HG02973 (cell line): ENCODE results near the gene GNAO1.

Experiments used
- ATAC-seq: cut with Tn5 transposase; IDR thresholded peaks from one replicate; pipeline ENCODE4 v1.9.1; 2021; ENCODE audit warnings: moderate library complexity; ENCODE audit not compliant: unreplicated experiment

Gene GNAO1

DNA sequence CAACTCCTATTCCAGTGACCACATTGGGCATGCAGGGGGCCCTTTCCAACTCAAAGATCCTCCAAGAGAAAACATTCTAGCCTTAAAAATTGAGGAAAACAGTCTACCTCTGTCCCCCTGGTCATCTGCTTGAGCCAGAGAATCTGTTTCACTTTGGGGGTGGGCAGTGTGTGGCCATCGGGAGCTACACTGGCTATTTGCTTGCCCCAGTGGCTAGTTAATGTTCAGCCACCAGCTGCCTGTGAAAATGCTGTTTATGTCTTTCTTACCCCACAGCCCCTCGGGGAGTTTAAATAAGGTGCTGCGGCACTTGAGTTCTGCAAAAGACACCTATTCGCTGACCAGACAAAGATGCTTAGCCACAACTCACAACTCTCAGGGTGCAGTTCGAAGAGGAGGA lies 43.4 kb downstream of the GNAO1 start:
- ATAC-seq, result no peak

DNA sequence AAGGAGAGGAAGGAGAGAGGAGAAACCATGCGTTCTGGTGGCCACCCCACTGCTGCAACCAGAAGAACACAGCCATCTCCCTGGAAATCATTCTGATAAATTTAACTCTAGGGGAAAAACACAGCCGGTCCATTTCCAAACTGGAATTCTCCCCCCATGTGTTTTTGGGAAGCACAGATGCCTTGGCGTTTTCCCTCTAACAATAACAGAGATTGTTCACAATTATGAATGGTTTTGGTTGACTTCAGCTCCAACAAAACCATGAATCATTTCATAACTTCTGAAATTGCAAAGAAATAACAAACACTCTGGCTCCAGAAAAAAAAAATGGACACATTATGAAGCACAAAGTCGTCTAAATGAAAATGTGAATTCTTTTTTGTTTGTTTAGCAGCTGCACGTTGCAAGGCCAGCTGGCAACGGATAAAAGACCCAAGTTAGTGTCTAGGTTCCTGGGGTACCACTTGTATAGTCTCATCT lies 46.2 kb downstream of the GNAO1 start:
- no peak for ATAC-seq

DNA sequence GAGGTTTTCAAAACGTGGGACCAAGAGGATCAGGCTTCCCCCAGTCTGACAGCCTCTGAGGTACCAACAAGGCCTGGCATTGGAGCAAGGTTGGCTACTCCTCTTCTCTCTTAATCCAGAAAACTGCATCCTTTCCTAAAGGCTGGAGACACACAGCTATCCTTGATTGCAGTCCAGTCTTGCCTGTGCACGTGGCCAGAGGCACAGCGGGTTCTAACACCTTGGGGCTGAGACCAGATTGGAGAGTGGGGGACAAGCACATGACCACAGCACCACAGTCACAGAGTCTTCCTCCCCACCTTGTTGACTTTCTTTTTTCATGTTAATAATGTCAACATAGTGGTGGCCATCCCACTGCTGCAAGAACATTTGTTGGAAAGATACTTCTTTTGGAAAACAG lies 46.9 kb downstream of the GNAO1 start:
- ATAC-seq, result no peak

GRCh38 chr16:56241596-56241995 lies 50.3 kb downstream of the GNAO1 start:
- ATAC-seq, result no peak

DNA sequence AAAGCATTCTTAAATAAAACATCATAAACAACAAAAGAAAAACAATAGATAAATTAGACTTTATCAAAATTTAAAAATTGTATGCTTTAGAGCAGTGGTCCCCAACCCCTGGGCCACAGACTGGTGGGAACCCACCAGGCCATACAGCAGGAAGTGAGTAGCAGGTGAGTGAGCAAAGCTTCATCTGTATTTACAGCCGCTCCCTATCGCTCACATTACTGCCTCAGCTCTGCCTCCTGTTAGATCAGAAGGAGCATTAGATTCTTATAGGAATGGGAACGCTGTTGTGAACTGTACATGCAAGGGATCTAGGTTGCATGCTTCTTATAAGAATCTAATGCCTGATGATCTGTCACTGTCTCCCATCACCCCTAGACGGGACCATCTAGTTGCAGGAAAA lies 51.5 kb downstream of the GNAO1 start:
- ATAC-seq, result no peak

GRCh38 chr16:56244612-56245011 lies 53.3 kb downstream of the GNAO1 start:
- no peak for ATAC-seq

GRCh38 chr16:56245197-56245596 lies 53.9 kb downstream of the GNAO1 start:
- no peak for ATAC-seq

GRCh38 chr16:56246051-56246817 lies 54.9 kb downstream of the GNAO1 start:
- ATAC-seq, result no peak

DNA sequence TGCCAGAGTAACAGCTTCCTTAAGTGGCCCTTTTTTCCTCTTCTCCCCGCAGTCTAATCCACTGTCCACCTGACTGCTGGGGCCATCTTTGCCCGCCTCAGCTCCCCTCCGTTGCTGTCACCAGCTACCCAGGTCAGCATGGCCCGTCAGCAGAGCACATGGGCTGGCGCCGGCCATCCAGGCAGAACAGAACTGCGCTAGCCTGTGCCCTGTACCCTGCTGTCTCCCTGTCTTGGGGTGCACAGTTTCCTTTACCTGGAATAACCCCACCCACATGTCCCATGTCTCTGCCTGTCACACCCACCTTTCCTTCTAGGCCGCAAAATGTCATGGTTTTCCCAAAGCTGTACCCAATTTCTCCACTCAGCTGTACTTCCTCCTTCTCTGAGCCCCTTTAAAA lies 55.7 kb downstream of the GNAO1 start:
- ATAC-seq, result no peak

- no peak for ATAC-seq
These were observed 56.5 kb downstream of the GNAO1 start for GRCh38 chr16:56247808-56248207.

DNA sequence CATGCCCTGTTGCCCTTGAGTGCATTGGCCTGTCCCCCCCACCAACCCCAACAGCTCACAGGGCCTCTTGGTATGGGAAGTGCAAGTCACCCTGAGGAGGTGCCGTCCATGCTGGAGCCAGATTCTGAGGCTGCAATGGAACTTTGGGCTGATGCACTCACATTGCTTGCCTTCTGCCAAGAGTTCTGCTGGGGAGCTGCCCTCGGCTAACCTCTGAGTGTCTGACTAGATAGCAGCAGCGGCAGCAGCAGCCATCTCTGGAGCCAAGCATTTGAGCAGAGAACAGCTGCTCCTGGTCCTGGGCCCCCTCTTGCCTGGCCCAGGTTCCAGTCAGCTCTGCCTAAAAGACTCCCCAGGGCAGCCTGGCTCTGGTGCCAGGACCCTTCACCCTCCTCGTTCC lies 61.5 kb downstream of the GNAO1 start:
- ATAC-seq, result no peak

- ATAC-seq, result no peak
These were observed 64.6 kb downstream of the GNAO1 start for GRCh38 chr16:56255904-56256303.

- ATAC-seq, result no peak
These were observed 66.0 kb downstream of the GNAO1 start for GRCh38 chr16:56257239-56257638.

DNA sequence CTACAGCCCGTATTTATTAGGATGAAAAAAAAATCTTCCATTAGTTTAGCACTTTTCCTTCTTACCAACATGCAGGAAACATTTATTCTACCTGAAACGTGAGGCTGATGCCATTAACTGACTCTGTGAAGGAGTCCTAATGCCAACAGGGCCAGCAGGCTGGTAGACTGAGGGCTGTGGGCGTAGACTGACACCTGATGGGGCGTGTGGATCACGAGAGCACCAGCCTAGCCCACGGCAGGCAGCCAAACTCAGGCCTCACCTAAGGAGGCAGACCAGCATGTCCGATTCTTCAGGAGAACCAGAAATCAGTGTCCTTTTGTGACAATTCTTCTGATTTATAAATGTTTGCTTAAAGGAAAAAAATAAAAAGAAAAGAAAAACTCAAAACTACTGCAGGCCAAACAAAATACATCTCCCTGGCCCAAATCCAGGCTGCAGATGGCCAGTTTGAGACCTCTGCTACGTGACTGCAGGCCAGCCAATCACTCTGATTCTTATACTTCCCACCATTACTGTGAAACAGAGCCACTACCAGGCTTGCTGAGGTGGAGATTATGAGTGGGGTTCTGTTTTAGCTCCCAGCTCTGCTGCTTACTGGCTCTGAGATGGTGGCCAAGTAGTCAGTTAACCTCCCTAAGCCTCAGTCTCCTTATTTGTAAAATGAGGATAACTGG lies 66.5 kb downstream of the GNAO1 start:
- no peak for ATAC-seq

- no peak for ATAC-seq
These were observed 67.5 kb downstream of the GNAO1 start for GRCh38 chr16:56258508-56259424.

DNA sequence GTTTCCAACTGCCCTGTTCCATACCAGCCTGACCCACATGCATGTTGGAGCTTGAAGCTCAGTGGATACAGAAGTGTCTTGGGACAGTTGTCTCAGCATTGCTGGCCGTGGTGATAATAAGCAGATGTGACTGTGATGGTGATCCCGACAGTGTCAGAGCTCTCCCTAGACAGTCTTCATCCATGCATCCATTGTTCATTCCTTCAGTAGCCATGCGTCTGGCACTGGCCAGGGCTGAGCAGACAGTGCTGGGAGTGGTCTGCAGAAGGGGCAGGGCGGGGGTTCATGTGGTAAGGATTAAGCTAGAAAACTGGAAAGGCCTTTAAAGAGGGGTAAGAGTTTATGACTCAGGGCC lies 68.1 kb downstream of the GNAO1 start:
- no peak for ATAC-seq

DNA sequence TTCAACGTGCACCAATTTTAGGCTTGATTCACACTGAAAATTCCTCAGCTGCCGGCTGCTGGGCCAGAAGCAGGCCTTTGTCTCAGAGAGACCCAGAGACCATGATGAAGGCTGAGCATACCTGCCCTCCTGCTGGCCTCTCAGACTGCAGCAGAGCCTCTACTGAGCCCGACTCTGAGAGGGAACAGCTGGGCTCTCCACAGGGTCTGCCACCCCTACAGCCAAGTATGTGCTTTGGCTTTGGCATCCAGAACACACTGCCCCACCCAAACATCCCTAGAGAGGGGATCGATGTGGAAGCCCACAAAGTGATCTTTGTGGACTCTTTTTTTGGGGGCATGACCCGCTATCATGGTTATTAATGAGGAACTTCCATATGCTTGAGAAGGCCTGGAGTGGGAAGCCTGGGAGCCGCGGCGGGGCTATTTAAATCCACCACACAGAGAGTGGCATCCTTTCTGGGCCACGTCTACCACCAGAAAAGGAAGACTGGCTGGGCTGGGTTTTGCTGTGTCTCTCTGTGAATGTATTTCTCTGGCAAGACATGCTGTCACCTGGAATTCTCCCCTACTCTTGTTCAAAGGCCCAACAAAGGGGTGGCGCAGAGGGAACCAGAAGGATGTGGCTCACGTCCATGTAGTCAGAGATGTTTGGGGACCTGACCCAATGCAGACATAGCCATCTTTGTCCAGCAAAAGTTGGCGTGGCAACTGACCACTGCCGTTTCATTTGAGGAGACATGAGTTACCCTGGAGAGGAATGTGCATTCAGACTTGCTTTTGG lies 69.3 kb downstream of the GNAO1 start:
- ATAC-seq, result no peak

GRCh38 chr16:56261656-56262055 lies 70.4 kb downstream of the GNAO1 start:
- ATAC-seq, result no peak

DNA sequence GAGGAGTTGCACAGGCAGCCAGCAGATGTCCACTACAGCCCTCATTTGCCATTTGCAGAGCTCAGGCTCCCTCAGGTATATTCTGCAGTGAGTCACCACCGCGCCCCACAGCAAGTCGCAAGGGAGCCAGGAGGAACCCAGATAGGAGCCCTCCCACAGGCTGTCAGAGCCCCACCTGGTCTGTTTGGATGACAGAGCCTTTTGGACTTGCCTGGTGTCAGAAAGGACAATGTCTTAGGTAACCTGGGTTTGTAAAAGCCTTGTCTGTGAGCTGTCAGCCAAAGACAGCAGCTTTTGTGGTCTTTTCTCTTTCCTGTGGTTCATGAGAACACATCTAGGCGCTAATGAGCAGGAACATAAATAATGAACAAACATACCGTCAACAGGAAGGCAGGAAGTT lies 70.9 kb downstream of the GNAO1 start:
- ATAC-seq, result no peak

DNA sequence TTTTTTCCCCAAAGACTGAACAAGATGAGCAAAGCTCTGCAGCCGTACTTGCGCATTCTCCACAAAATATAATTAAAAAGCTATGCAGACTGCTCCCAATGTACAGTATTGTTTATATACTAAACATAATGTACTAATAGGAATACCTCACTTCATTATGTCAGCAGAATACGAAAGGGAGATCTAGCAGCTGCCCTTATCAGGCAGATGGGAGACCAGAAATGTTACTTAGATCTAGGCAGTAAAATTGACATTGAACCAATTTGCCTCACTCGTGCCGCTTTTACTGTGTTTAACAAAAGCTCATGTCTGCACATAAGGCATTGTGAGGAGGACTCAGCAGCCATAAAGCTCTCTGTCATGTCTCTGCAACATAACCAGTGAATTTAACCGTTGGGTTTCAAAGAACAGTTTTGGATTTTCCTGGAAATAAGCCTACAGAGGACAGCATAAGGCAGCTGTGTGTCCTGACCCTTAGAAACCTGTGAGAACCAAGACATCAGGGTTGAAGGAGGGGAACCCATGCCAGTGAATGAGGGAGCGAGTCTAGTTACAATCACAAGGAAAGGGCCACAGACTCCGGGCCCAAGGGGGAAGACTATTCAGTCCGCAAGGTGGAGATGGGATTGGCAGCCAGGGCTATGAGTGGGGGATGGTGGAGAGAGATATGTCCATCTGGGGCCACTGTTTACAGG lies 71.4 kb downstream of the GNAO1 start:
- no peak for ATAC-seq
